Fibroblast of skin of right biceps (primary cell): ENCODE measurements around the gene CNNM2.
A peak's percentile ranks its signal among the peaks of the same experiment; 100 is the strongest.

Experiments used
- DNase-seq: peaks from one replicate; pipeline ENCODE4 v3.0.0-alpha.2; 2013

CNNM2 gene

GRCh38 chr10:103078309-103078615 lies 160.2 kb downstream of the CNNM2 start:
- DNase-seq = no peak

GRCh38 chr10:103078676-103079075 lies 160.6 kb downstream of the CNNM2 start:
- no peak for DNase-seq

DNA sequence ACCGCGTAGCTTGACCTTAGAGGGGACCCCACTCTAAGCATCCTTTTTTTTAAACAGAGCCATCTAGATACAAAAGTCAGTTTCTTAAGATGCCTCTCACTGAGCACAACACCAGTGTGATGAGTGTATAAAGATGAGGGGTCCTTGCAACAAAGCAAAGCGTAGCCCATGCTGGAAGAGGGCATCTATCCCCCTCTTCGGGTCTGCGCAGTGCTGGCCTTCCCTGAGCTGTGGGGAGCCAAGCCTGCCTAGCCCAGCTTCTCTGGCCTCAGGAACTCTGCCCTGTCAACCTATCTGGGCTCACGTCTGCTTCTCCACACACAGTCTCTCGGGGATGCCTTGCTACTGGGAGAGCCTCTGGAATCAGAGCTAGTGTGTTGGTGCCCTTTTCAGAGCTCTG lies 161.0 kb downstream of the CNNM2 start:
- DNase-seq = no peak

DNA sequence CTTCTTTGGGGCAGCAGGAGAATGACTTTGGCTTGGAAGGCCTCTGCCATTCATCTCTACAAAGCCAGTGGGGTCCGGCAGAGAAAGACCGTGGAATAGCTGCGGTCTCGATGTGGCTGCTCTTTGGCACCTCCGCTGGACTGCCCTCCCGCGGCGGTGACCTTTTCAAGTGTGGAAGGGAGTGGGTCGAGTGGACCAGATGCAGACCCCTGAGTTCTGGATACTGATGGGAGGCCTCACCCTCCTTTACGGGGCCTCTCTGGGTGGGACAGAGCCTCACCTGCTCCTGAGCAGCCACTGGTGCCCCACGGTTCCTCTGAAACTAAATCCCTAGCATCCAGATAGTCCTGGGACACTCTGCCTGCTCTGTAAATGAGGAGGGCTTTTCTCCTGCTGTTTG lies 161.9 kb downstream of the CNNM2 start:
- no peak for DNase-seq

DNA sequence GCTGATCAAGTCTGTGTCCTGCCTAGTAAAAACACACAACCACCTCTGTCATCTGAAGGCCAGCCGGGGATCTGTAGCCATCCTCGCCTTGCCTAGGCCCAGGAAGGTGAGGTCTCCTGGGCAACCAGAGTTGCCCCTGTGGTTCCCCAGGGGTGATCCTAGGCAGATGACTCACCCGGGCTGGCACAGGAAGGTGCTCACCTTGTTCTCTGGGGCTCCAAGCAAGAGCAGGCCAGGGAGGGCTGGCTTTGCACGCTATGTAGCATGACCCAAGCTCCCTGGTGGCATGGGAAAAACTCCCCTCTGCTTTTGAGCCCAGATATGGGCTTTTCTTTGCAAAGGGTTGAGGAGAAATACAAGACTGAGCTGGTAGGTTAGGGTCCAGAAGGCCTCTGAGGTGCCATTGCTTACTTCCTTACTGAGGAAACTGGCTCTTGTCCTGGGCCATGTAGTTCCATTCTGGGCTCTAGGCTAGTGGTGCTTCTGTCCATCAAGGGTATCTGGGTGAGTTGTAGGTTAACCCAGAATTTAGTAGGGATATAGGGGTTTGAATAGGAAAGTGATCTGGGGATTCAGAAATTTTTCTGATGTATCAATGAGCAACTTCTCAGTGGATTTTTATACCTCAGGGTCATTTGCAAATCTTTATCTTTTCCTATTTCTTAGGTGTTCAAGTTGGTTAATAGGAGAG lies 162.9 kb downstream of the CNNM2 start:
- no peak for DNase-seq

DNA sequence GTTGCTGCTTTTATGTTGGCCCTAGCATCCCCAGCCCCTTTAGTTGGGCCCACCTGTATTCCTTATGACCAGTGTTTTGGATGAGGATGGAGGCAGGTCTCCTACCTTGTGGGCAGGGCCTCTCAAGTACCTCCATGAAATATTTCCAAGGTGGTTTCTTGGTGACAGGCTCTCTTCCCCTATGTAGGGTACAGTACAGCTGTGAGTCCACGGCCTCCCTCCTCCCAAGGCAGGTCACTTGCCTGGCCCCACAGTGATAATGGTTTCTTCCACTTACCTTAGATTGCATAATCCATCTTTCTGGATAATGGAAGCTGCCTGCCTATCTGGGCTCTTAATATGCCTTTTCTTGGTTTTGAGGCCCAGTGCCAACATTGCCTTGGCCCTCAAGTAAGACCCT lies 164.6 kb downstream of the CNNM2 start:
- DNase-seq = no peak

GRCh38 chr10:103083266-103083976 lies 165.3 kb downstream of the CNNM2 start:
- DNase-seq = no peak

- no peak for DNase-seq
Observed at GRCh38 chr10:103083977-103084320, 165.9 kb downstream of the CNNM2 start.

- DNase-seq = no peak
Observed at GRCh38 chr10:103086261-103086660, 168.2 kb downstream of the CNNM2 start.

DNA sequence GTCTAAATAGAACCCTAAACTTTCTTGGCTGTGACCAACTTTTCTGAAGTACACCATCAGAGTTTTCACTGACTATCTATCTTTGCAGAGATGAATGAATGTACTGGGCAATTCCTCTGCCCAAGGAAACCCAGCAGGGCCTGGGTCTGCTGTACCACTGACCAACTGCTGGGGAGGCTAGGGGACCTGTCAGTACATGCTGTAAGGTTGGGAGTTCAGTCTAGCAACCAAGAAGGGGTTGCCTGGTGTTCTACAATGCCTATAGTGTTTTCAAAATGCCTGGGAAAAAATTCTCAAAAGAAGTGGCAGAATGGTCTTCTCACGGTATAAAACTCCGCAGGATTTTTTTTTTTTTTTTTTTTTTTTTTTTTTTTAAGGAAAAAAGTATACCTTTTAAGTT lies 168.7 kb downstream of the CNNM2 start:
- no peak for DNase-seq

DNA sequence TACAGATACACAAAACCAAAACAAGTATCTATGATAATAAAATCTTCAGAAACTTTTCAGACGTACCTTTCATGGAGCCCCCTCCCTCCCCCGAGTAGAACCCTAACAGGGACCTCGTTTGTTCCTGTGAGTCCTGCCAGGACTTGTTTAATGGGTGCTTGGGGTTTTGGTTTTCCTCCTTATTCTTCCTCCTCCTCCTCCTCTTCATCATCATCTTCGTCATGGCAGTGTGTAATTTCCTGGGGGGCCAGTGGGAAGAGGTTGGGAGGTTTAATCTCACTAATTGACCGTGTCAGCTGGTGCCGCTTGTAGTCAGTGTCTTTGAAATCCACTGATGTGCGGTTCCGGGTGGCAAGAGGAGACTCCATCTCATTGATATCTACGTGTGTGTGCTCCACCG lies 171.4 kb downstream of the CNNM2 start:
- DNase-seq = no peak

- DNase-seq = no peak
Observed at GRCh38 chr10:103090911-103091310, 172.8 kb downstream of the CNNM2 start.

DNA sequence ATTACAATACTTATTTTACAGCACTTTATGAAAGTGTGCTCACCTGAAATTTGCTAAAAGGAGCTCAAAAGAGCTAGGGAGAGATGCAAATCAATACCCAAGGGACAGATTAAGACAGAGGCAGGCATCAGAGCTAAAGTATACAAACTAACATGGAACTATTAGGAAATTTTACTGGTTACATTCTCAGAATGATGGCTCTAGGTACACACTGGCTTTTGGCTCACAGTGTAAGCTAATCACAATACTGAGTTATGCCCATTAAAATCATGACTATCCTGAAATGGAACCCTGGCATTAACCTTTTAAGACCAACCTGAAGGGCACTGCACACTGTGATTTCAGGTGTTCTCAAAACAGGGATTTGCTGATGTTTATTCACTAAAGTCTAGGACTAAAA lies 176.9 kb downstream of the CNNM2 start:
- no peak for DNase-seq

GRCh38 chr10:103096130-103096529 lies 178.0 kb downstream of the CNNM2 start:
- no peak for DNase-seq

DNA sequence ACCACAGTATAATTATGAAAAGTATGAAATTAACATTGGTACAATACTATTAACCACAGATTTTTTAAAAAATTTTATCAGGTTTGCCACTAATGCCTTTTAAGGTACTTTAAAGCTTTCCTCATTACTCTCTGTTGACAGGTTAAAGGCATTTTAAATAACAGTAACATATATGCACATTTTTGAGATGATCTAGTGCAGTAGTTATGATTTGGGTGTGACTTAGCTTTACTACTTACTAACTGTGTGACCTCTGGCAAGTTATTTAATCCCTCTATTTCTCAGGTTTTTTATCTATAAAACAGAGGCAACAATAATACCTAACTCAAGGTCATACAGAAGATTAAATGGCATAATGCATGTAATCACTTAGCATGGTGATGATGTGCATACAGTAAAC lies 180.1 kb downstream of the CNNM2 start:
- no peak for DNase-seq

- DNase-seq = no peak
Observed at GRCh38 chr10:103100620-103101019, 182.5 kb downstream of the CNNM2 start.

DNA sequence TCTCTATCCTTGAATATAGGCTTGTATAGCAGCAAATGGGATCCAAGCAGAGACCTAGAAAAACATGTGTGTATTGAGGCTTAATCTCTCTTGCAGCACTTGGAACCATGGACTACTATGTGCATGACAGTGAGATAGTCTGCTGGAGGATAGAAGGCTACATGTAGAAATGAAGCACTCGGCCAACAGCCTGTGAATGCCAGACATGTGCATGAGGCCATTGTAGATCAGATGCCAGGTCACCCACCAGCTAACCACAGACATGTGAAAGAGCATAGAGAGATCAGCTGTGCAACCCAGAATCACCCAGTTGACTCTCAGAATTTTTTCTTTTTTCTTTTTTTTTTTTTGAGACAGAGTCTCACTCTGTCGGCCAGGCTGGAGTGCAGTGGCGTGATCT lies 184.1 kb downstream of the CNNM2 start:
- no peak for DNase-seq

- DNase-seq = no peak
Observed at GRCh38 chr10:103103989-103104388, 185.9 kb downstream of the CNNM2 start.

- DNase-seq = no peak
Observed at GRCh38 chr10:103104721-103105120, 186.6 kb downstream of the CNNM2 start.

DNA sequence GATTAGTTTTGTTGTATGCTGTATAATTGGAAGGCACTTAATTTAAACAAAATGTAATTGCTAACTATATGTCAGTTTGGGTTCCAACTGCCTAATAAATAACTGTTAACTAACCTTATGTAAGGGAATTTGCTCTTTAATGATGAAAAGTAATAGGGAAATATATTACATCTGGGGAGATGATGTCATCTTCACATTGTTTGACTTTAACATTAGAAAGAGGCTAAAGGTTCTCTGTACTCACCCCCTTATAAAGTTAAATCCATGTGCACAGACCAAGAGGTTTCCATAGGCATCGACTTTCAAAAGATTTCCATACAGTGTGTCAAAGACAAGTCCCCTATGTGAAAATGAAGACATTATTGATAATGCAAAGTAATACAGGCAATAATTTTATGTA lies 187.4 kb downstream of the CNNM2 start:
- no peak for DNase-seq

GRCh38 chr10:103106539-103106938 lies 188.4 kb downstream of the CNNM2 start:
- DNase-seq = no peak

DNA sequence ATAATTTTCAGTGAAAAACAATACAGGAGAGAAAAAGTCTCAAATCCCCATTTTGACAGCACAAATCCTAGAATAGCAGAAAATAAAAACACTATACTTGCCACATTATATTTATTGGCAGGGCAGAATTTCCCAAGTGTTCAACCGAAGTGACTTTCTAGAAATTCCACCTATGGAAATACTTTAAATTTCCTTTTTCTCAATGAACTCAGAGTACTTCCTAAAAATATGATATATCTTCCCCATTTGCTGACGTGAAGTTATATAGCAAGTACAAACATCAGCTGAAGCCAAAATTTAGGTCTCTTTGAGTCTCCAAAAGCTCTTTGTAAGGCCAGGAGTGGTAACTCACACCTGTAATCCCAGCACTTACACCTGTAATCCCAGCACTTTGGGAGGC lies 191.7 kb downstream of the CNNM2 start:
- no peak for DNase-seq

DNA sequence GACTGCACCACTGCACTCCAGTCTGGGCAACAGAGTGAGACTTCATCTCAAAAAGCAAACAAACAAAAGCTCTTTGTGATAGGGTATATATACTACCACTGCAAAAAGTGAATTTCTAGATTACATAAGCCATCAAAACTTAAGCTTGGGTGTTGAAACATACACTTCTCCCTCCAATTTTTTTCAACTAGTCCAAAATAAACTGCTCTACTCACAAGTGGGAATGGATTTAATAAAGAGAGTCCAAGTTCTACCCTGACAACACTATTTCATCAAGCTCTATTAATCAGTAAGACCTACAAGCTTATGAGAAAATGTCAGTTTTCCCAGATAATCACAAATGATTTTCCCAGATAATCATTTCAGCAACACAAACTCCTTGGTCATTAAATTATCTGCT lies 192.3 kb downstream of the CNNM2 start:
- DNase-seq = no peak

GRCh38 chr10:103111031-103111917 lies 193.2 kb downstream of the CNNM2 start:
- DNase-seq = peak; percentile 28
